HepG2 (cell line): Measurements from ENCODE around the gene MAN2A2. TPM values are rescaled to one million over a fixed set of nuclear protein-coding genes. Genes with fewer than 3 reads are reported as not detected.

Experiments used
- DNMT1 ChIP-seq: sonication (generic); formaldehyde crosslinking; IDR thresholded peaks from 2 replicates; pipeline ENCODE4 v1.5.1; 2020; ENCODE audit warnings: mild to moderate bottlenecking, missing genetic modification reagents
- ELF3 ChIP-seq: IDR thresholded peaks from 2 replicates; pipeline ENCODE4 v1.6.1; 2016; ENCODE audit warnings: missing genetic modification reagents, missing compliant biosample characterization
- EP300 ChIP-seq, 3 experiments: sonication (generic) in 1 of 3; formaldehyde crosslinking in 1 of 3; IDR thresholded peaks; 2 replicates each; pipeline versions ENCODE4 v1.5.1 to v1.6.1; 2011 to 2020; ENCODE audit warnings: low read depth in 2 of 3, low read length in 2 of 3, borderline replicate concordance in 1 of 3, improper control_type of control experiment in 1 of 3, mild to moderate bottlenecking in 1 of 3, missing genetic modification reagents in 1 of 3, moderate library complexity in 1 of 3
- GABPA ChIP-seq, 2 experiments: IDR thresholded peaks; 2 replicates each; pipeline ENCODE4 v1.6.1; 2011 to 2016; ENCODE audit warnings: low read depth in 2 of 2, low read length in 1 of 2, missing biosample characterization in 1 of 2, missing genetic modification characterization in 1 of 2
- GFI1 ChIP-seq: sonication (generic); formaldehyde crosslinking; IDR thresholded peaks from 2 replicates; pipeline ENCODE4 v1.5.0; 2020; ENCODE audit warnings: missing genetic modification reagents, mild to moderate bottlenecking, borderline replicate concordance
- HDAC1 ChIP-seq: sonication (generic); formaldehyde crosslinking; IDR thresholded peaks from 2 replicates; pipeline ENCODE4 v1.5.1; 2020; ENCODE audit warnings: mild to moderate bottlenecking, missing genetic modification reagents
- HOXA9 ChIP-seq: sonication (generic); formaldehyde crosslinking; IDR thresholded peaks from 2 replicates; pipeline ENCODE4 v1.8.1; 2022; ENCODE audit warnings: missing genetic modification reagents, mild to moderate bottlenecking, moderate library complexity, borderline replicate concordance
- KLF11 ChIP-seq: IDR thresholded peaks from 2 replicates; pipeline ENCODE4 v1.6.1; 2016; ENCODE audit warnings: missing compliant biosample characterization
- LCORL ChIP-seq, 2 experiments: fragments of 450-650 bp in 1 of 2; sonication (generic) in 1 of 2; formaldehyde crosslinking in 1 of 2; IDR thresholded peaks; 2 replicates each; pipeline versions ENCODE4 v1.5.0 to v1.6.1; 2017 to 2020; ENCODE audit warnings: antibody characterized with exemption in 1 of 2, missing genetic modification reagents in 1 of 2
- MAFK ChIP-seq, 2 experiments: IDR thresholded peaks in 1 of 2; conservative IDR thresholded peaks in 1 of 2; 2 replicates each; pipeline ENCODE4 v1.6.1; 2011; ENCODE audit warnings: improper control_type of control experiment in 2 of 2, low read length in 2 of 2
- MAZ ChIP-seq, 2 experiments: sonication (generic) in 1 of 2; formaldehyde crosslinking in 1 of 2; IDR thresholded peaks; 2 replicates each; pipeline versions ENCODE4 v1.5.0 to v1.6.1; 2012 to 2020; ENCODE audit warnings: low read depth in 2 of 2, mild to moderate bottlenecking in 2 of 2, borderline replicate concordance in 1 of 2, improper control_type of control experiment in 1 of 2, low read length in 1 of 2, missing genetic modification reagents in 1 of 2, moderate library complexity in 1 of 2
- RBM39 ChIP-seq: fragments of 200-400 bp; formaldehyde crosslinking; IDR thresholded peaks from one replicate; pipeline ENCODE4 v1.6.1; 2018; ENCODE audit warnings: antibody characterized with exemption, mild to moderate bottlenecking, low read depth, low read length; ENCODE audit not compliant: poor library complexity, severe bottlenecking
- SAFB2 ChIP-seq: sonication (generic); formaldehyde crosslinking; IDR thresholded peaks from 2 replicates; pipeline ENCODE4 v1.5.1; 2020; ENCODE audit warnings: missing genetic modification reagents, low read depth, mild to moderate bottlenecking, borderline replicate concordance
- ZBTB20 ChIP-seq: sonication (generic); formaldehyde crosslinking; IDR thresholded peaks from 2 replicates; pipeline ENCODE4 v1.8.1; 2023; ENCODE audit warnings: missing genetic modification reagents, low read depth, mild to moderate bottlenecking, borderline replicate concordance
- ZFAT ChIP-seq: sonication (generic); formaldehyde crosslinking; conservative IDR thresholded peaks from 2 replicates; pipeline ENCODE4 v1.8.1; 2023; ENCODE audit warnings: missing genetic modification reagents, inconsistent platforms
- ZNF136 ChIP-seq: sonication (generic); formaldehyde crosslinking; IDR thresholded peaks from 2 replicates; pipeline ENCODE4 v1.8.1; 2022; ENCODE audit warnings: low read depth, mild to moderate bottlenecking, moderate library complexity, missing genetic modification reagents
- ZNF484 ChIP-seq: sonication (generic); formaldehyde crosslinking; IDR thresholded peaks from 2 replicates; pipeline ENCODE4 v1.5.1; 2020; ENCODE audit warnings: mild to moderate bottlenecking, low read depth, missing genetic modification reagents, borderline replicate concordance
- ZNF567 ChIP-seq: sonication (generic); formaldehyde crosslinking; IDR thresholded peaks from 2 replicates; pipeline ENCODE4 v1.8.1; 2023; ENCODE audit warnings: mild to moderate bottlenecking, missing genetic modification reagents, borderline replicate concordance
- ZNF572 ChIP-seq: sonication (generic); formaldehyde crosslinking; IDR thresholded peaks from 2 replicates; pipeline ENCODE4 v1.5.1; 2020; ENCODE audit warnings: mild to moderate bottlenecking, missing genetic modification reagents
- ZNF589 ChIP-seq: sonication (generic); formaldehyde crosslinking; conservative IDR thresholded peaks from 2 replicates; pipeline ENCODE4 v1.8.0; 2022; ENCODE audit warnings: mild to moderate bottlenecking, moderate library complexity, missing genetic modification reagents
- ZNF629 ChIP-seq: sonication (generic); formaldehyde crosslinking; conservative IDR thresholded peaks from 2 replicates; pipeline ENCODE4 v1.5.0; 2020; ENCODE audit warnings: missing genetic modification reagents
- ZNF713 ChIP-seq: sonication (generic); formaldehyde crosslinking; IDR thresholded peaks from 2 replicates; pipeline ENCODE4 v1.4.0; 2020; ENCODE audit warnings: mild to moderate bottlenecking, missing genetic modification reagents
- ZNF777 ChIP-seq: sonication (generic); formaldehyde crosslinking; IDR thresholded peaks from 2 replicates; pipeline ENCODE4 v1.4.0; 2020; ENCODE audit warnings: missing genetic modification reagents
- polyA plus RNA-seq, 8 experiments: library from polyadenylated mRNA; depleted of rRNA in 3 of 8; stranded (reverse) in 7 of 8; unstranded in 1 of 8; fragments of >200 nt; fragmentation: Illumina TruSeq in 4 of 8; extraction: Trizol in 4 of 8; gene quantifications; 2 replicates each; pipeline versions ENCODE4 v1.2.1 to v1.2.3, GENCODE V29; 2011 to 2016; ENCODE audit warnings: low read depth in 4 of 8, missing spikeins in 1 of 8, mixed read lengths in 1 of 8; ENCODE audit not compliant: insufficient read depth in 1 of 8
- total RNA-seq, 5 experiments: library from RNA; depleted of rRNA; stranded (reverse); fragments of >200 nt; fragmentation: Illumina TruSeq; extraction: Trizol; gene quantifications; 2 replicates each; pipeline ENCODE4 v1.2.3, GENCODE V29; 2016; ENCODE audit warnings: low read depth in 1 of 5
- TF ChIP-seq, protein P1 (sequence below): sonication (generic); formaldehyde crosslinking; IDR thresholded peaks from 2 replicates; pipeline ENCODE4 v1.8.0; 2022; ENCODE audit warnings: mild to moderate bottlenecking, missing genetic modification reagents, moderate library complexity
- TF ChIP-seq, protein P2 (sequence below): sonication (generic); formaldehyde crosslinking; IDR thresholded peaks from 2 replicates; pipeline ENCODE4 v1.4.0; 2020; ENCODE audit warnings: mild to moderate bottlenecking, low read depth, missing genetic modification reagents

Gene MAN2A2
- total and polyA plus RNA-seq, 2 of the 13 experiments (the other 11 are each of a cell fraction or from before 2014, with no cell fraction given), result 17.5 to 51.5 TPM

DNA sequence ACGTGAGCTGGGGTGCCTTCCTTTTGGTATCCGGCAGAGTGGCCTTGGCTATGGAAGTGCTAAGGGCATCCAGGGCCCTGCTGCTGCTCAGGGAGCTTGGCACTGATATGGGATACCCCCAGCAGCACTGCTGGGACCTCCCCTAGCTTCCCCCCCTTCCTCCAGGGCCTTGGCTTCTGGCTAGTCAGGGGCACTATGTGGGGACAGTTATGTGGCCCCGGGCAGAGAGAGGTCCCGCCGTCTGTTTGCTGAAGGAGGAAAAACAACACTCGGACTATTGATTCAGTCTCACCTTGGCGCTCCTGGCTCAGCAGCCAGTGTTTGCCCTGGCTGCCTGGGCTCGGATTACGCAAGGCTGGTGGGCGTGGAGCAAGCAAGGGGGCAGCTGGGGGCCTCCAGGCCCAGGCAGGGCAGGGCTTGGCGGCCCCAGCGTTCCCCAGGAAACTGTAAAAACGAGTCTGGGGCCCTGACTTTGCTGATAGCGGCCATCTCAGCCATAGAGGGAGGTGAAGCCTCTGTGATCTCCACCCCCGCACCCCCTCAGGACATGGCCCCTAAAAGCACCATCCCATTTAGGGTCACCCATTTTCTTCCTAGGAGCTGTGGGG lies 29.0 kb upstream of the MAN2A2 start (continued):
- TF ChIP-seq, protein P1, sequence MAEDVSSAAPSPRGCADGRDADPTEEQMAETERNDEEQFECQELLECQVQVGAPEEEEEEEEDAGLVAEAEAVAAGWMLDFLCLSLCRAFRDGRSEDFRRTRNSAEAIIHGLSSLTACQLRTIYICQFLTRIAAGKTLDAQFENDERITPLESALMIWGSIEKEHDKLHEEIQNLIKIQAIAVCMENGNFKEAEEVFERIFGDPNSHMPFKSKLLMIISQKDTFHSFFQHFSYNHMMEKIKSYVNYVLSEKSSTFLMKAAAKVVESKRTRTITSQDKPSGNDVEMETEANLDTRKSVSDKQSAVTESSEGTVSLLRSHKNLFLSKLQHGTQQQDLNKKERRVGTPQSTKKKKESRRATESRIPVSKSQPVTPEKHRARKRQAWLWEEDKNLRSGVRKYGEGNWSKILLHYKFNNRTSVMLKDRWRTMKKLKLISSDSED, result no peak; the same call in 1 of the 2 replicates
- TF ChIP-seq ZNF572 (CRISPR knock-in tag), result no peak
- TF ChIP-seq ZNF136 (CRISPR knock-in tag), result peak; percentile 80; the same call in 1 of the 2 replicates
- peak; percentile 59; the same call in 1 of the 2 replicates for TF ChIP-seq DNMT1 (CRISPR knock-in tag)
- TF ChIP-seq, protein P2, sequence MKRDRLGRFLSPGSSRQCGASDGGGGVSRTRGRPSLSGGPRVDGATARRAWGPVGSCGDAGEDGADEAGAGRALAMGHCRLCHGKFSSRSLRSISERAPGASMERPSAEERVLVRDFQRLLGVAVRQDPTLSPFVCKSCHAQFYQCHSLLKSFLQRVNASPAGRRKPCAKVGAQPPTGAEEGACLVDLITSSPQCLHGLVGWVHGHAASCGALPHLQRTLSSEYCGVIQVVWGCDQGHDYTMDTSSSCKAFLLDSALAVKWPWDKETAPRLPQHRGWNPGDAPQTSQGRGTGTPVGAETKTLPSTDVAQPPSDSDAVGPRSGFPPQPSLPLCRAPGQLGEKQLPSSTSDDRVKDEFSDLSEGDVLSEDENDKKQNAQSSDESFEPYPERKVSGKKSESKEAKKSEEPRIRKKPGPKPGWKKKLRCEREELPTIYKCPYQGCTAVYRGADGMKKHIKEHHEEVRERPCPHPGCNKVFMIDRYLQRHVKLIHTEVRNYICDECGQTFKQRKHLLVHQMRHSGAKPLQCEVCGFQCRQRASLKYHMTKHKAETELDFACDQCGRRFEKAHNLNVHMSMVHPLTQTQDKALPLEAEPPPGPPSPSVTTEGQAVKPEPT (CRISPR knock-in tag), result peak; percentile 45; the same call in 1 of the 2 replicates
- TF ChIP-seq ZFAT (CRISPR knock-in tag), result no peak
- TF ChIP-seq EP300 (IDR thresholded peaks at IDR 0.05; ENCODE audit: low read depth in 2 of 2, low read length in 2 of 2), result peak; percentile 93 to 94
- TF ChIP-seq EP300 (CRISPR knock-in tag; IDR thresholded peaks at IDR 0.05; ENCODE audit: borderline replicate concordance), result peak; percentile 97
- peak; percentile 92 for TF ChIP-seq ZNF589 (CRISPR knock-in tag)
- no peak; the same call in 1 of the 2 replicates for TF ChIP-seq ZNF629
- peak; percentile 81; the same call in 1 of the 2 replicates for TF ChIP-seq MAZ (IDR thresholded peaks at IDR 0.05; ENCODE audit: borderline replicate concordance, low read depth, low read length)
- peak; percentile 96 for TF ChIP-seq MAZ (CRISPR knock-in tag; IDR thresholded peaks at IDR 0.05; ENCODE audit: low read depth)
- TF ChIP-seq GFI1 (CRISPR knock-in tag), result peak; percentile 94
- no peak for TF ChIP-seq LCORL (IDR thresholded peaks at IDR 0.05)
- peak; percentile 99 for TF ChIP-seq LCORL (CRISPR knock-in tag; IDR thresholded peaks at IDR 0.05)
- peak; percentile 70 for TF ChIP-seq RBM39
- peak; percentile 82; the same call in 1 of the 2 replicates for TF ChIP-seq ZBTB20 (CRISPR knock-in tag)
- TF ChIP-seq MAFK (conservative IDR thresholded peaks at IDR 0.05 in 1 of 2, IDR thresholded peaks at IDR 0.05 in 1 of 2; ENCODE audit: low read length in 2 of 2), result peak; percentile 12 to 20; a peak in 2 of 4 replicates
- peak; percentile 59; the same call in 1 of the 2 replicates for TF ChIP-seq SAFB2 (CRISPR knock-in tag)
- peak; percentile 94 for TF ChIP-seq ELF3 (CRISPR knock-in tag)
- peak; percentile 99 for TF ChIP-seq HDAC1 (CRISPR knock-in tag)
- no peak for TF ChIP-seq ZNF713 (CRISPR knock-in tag)
- TF ChIP-seq GABPA (IDR thresholded peaks at IDR 0.05; ENCODE audit: low read depth, low read length), result no peak
- 0 out of 2 replicates have a peak, but pooled peaks have one; percentile 9 for TF ChIP-seq GABPA (CRISPR knock-in tag; IDR thresholded peaks at IDR 0.05; ENCODE audit: low read depth)
- 0 out of 2 replicates have a peak, but pooled peaks have one; percentile 85 for TF ChIP-seq ZNF567 (CRISPR knock-in tag)
- 0 out of 2 replicates have a peak, but pooled peaks have one; percentile 42 for TF ChIP-seq HOXA9 (CRISPR knock-in tag)
- TF ChIP-seq ZNF777, result no peak; the same call in 1 of the 2 replicates
- no peak for TF ChIP-seq ZNF484 (CRISPR knock-in tag)
- no peak for TF ChIP-seq KLF11 (CRISPR knock-in tag)
